ENCODE results near the gene BTAF1.
A peak's percentile ranks its signal among the peaks of the same experiment; 100 is the strongest.

BTAF1 gene

GRCh38 chr10:91976317-91977051 lies 52.9 kb downstream of the BTAF1 start:
- no peak overlapping the region for H3K4me3 ChIP-seq (replicated peaks; ENCODE audit: low read depth, low read length)
- no peak for TF ChIP-seq CTCF (IDR thresholded peaks at IDR 0.05; ENCODE audit: low read length, missing control alignments)

GRCh38 chr10:91977491-91977890 lies 53.9 kb downstream of the BTAF1 start:
- DNase-seq (ENCODE audit: low read depth) = no peak
- TF ChIP-seq CTCF (IDR thresholded peaks at IDR 0.05; ENCODE audit: low read length, missing control alignments) = no peak
- H3K4me3 ChIP-seq (replicated peaks; ENCODE audit: low read depth, low read length) = no peak overlapping the region

More at GRCh38 chr10:91976317-91977051, 52.9 kb downstream of the BTAF1 start:
- DNase-seq (ENCODE audit: low read depth) = peak; percentile 31

GRCh38 chr10:91978585-91978984 lies 55.0 kb downstream of the BTAF1 start:
- H3K4me3 ChIP-seq (replicated peaks; ENCODE audit: low read depth, low read length) = no peak overlapping the region
- TF ChIP-seq CTCF (IDR thresholded peaks at IDR 0.05; ENCODE audit: low read length, missing control alignments) = no peak
- no peak for DNase-seq (ENCODE audit: low read depth)

- no peak overlapping the region for H3K4me3 ChIP-seq (replicated peaks; ENCODE audit: low read depth, low read length)
- TF ChIP-seq CTCF (IDR thresholded peaks at IDR 0.05; ENCODE audit: low read length, missing control alignments) = no peak
- DNase-seq (ENCODE audit: low read depth) = no peak
Observed at GRCh38 chr10:91980319-91980718, 56.7 kb downstream of the BTAF1 start.

- TF ChIP-seq CTCF (IDR thresholded peaks at IDR 0.05; ENCODE audit: low read length, missing control alignments) = no peak
- no peak overlapping the region for H3K4me3 ChIP-seq (replicated peaks; ENCODE audit: low read depth, low read length)
- DNase-seq (ENCODE audit: low read depth) = no peak
Observed at GRCh38 chr10:91983416-91983815, 59.8 kb downstream of the BTAF1 start.

- DNase-seq (ENCODE audit: low read depth) = peak; percentile 64
- no peak for TF ChIP-seq CTCF (IDR thresholded peaks at IDR 0.05; ENCODE audit: low read length, missing control alignments)
- H3K4me3 ChIP-seq (replicated peaks; ENCODE audit: low read depth, low read length) = no peak overlapping the region
Observed at GRCh38 chr10:91987397-91988037, 63.9 kb downstream of the BTAF1 start.
